DMS153 treated with DMSO at 0.1 percent for 48 hours (cell line): ENCODE data around the gene ZNF367.
"Not testable (repeated sequence)": the region's sequence is repeated elsewhere in the genome, so short reads cannot be mapped to it uniquely, and the experiment has no call there.

Source experiments
- DNase-seq: peaks from one replicate; lab custom pipeline; 2025; ENCODE audit not compliant: unreplicated experiment; lab: John Stamatoyannopoulos, UW

ZNF367 gene

GRCh38 chr9:96408409-96409280, 9.5 kb downstream of the ZNF367 start:
- no peak for DNase-seq

- no peak for DNase-seq
These were observed 17.8 kb downstream of the ZNF367 start for GRCh38 chr9:96400132-96400910.

- DNase-seq = no peak
These were observed 18.9 kb downstream of the ZNF367 start for GRCh38 chr9:96399325-96399633.

- no peak for DNase-seq
These were observed 19.4 kb downstream of the ZNF367 start for GRCh38 chr9:96398582-96399324.

DNA sequence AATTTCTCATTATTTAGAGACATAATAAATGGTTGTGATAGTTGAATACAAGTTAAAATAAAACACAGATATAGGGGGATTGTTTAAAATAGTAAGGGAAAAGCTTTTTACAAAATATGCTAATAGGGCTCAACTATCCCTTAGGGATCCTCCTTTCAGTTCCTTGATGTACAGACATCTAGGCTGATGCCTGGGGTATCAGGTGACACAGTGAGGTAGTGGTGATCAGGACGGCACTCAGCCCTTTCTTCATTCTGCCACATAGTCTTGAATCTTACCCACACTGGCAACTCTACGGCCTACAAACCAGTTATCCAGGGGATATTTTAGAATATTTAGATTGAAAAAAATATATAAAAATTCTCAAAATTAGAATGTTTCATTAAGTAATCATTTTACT, 22.2 kb downstream of the ZNF367 start:
- no peak for DNase-seq

- DNase-seq = no peak
These were observed 23.2 kb downstream of the ZNF367 start for GRCh38 chr9:96394832-96395496.

DNA sequence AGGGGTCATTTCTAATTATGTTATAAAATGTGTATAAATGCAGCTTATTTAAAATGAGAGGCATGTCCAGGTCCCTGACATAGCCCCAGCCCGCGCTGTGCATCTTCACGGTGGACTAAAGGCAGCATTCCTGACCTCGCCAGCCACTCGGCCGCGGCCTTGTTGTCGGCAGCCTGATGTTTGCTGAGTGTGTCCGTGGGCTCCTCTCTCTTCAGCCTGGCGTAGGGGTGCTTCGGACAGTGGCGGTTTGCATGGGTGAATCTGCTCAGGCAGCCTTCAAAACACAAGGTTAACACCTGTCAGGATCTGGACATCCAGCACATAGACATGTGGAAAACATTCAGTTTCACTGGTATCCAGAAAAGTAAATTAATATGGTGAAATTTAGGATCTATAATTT, 25.9 kb downstream of the ZNF367 start:
- DNase-seq = no peak

GRCh38 chr9:96391021-96391765, 27.0 kb downstream of the ZNF367 start:
- no peak for DNase-seq

GRCh38 chr9:96388144-96388543, 30.0 kb downstream of the ZNF367 start:
- DNase-seq = no peak

GRCh38 chr9:96386157-96386556, 32.0 kb downstream of the ZNF367 start:
- no peak for DNase-seq

- DNase-seq = peak; percentile 12
These were observed 34.8 kb downstream of the ZNF367 start, which contains the start of gene SLC35D2 for GRCh38 chr9:96383165-96383942. Gene SLC35D2, minus strand, starts transcription at chr9:96383711. Its CDS starts 77 bp downstream, at chr9:96383634.

DNA sequence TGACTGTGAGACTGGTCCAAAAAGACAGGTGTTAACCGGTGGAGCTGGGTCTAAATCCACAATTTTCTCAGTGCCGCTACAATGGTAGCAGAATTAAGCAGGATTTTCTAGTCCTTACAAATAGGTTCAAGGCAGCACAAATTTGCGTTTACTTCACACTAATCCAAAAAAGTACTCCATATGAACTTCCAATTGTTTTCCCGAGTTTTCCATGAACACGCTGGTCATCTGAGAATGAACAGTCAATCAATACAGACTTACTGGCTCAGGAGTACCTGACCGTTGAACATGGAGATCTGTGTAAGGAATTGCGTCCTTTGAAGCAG, 35.4 kb downstream of the ZNF367 start:
- DNase-seq = no peak

DNA sequence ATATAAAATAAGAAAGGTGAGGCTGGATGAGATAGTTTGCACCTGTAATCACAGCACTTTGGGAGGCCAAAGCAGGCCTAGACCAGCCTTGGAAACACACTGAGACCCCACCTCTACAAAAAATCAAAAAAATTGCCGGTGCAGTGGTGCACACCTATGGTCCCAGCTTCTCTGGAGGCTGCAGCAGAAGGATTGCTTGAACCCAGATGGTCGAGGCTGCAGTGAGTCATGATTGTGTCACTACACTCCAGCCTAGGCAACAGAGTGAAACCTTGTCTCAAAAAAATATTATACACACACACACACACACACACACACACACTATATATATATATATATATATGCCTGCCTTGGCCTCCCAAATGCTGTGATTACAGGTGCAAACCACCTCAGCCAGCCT, 36.0 kb downstream of the ZNF367 start:
- no peak for DNase-seq

GRCh38 chr9:96381696-96382095, 36.5 kb downstream of the ZNF367 start:
- DNase-seq = no peak

DNA sequence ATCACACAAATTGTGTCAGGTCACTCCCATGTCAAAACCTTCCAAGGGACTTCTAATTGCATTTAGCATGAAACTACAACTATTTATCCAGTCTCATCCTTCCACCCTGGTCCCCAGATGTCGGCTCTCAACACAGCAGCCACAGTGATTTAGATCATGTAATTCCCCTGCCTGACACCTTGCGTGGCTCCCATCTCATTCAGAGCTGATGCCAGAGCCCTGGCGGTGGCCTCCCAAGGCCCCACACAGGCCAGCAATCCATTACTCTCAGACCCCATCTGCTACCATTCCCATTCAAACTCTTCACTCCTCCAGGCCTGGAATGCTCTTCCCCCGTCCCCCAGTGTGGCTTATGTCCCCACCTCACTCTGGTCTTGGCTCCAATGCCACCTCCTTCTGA, 37.0 kb downstream of the ZNF367 start:
- DNase-seq = no peak

DNA sequence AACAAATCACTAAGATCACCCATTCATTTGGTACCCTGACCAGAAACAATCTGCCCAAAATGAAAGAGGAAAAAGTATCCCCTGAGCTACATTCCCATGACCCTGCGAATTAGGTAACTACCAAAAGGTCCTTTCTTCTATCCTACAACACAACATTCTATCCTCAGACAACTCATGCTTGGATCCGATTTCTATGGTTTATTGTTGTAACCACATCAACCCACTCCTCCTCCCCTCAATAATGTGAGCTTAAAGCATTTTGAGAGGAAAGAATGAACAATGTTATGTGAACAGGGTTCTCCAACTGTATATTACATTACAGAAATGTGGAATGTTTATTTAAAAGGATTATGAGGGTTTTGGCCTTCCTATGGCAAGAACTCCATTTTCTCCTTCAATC, 38.7 kb downstream of the ZNF367 start:
- DNase-seq = no peak

- DNase-seq = no peak
These were observed 40.0 kb downstream of the ZNF367 start for GRCh38 chr9:96378187-96378586.

GRCh38 chr9:96376891-96377874, 41.0 kb downstream of the ZNF367 start:
- no peak for DNase-seq

GRCh38 chr9:96375507-96375906, 42.7 kb downstream of the ZNF367 start:
- not testable (repeated sequence) for DNase-seq
